Activated T-cell treated with anti-CD3 and anti-CD28 coated beads, Interleukin-2, amount 50 U/mL, for 72 hours (primary cell): ENCODE results near the gene GPR25. TPM values are rescaled to one million over a fixed set of nuclear protein-coding genes. Genes with fewer than 3 reads are reported as not detected.
"Not testable (repeated sequence)": the region's sequence is repeated elsewhere in the genome, so short reads cannot be mapped to it uniquely, and the experiment has no call there.

Experiments used
- ATAC-seq, 2 donors: fragments of 150-1000 bp; cut with Tn5 transposase; replicated peaks in 1 of 2; 2 replicates each; pipeline ENCODE4 v1.10.0; 2021; ENCODE audit warnings: moderate library complexity in 2 of 2, mild to moderate bottlenecking in 1 of 2
- DNase-seq, 2 donors: peaks; one replicate each; pipeline ENCODE4 v3.0.0; 2021 to 2022; ENCODE audit warnings: mixed read lengths in 1 of 2
- H3K27ac Mint-ChIP-seq: one replicate; pipeline ENCODE4 v1.8.0; 2022; ENCODE audit warnings: mild to moderate bottlenecking, moderate library complexity, mixed read lengths
- H3K27me3 Mint-ChIP-seq: one replicate; pipeline ENCODE4 v1.8.0; 2022; ENCODE audit warnings: low read depth, mixed read lengths
- H3K36me3 Mint-ChIP-seq, 2 donors: one replicate each; pipeline ENCODE4 v1.8.0; 2022; ENCODE audit warnings: mixed read lengths in 2 of 2, mild to moderate bottlenecking in 1 of 2; ENCODE audit not compliant: insufficient read depth in 2 of 2
- H3K4me1 Mint-ChIP-seq: one replicate; pipeline ENCODE4 v1.8.0; 2022; ENCODE audit warnings: low read depth, mixed read lengths
- H3K4me3 Mint-ChIP-seq, 2 donors: one replicate each; pipeline ENCODE4 v1.8.0; 2022; ENCODE audit warnings: mild to moderate bottlenecking in 2 of 2, mixed read lengths in 2 of 2, moderate library complexity in 2 of 2
- H3K9me3 Mint-ChIP-seq, 2 donors: one replicate each; pipeline ENCODE4 v1.8.0; 2022; ENCODE audit warnings: mixed read lengths in 2 of 2
- total RNA-seq, 2 donors: library from RNA; stranded (reverse); gene quantifications; one replicate each; pipeline ENCODE4 v1.2.3, GENCODE V29; 2022

The GPR25 gene
- total RNA-seq, 2 donors from 2014 or later: not detected

DNA sequence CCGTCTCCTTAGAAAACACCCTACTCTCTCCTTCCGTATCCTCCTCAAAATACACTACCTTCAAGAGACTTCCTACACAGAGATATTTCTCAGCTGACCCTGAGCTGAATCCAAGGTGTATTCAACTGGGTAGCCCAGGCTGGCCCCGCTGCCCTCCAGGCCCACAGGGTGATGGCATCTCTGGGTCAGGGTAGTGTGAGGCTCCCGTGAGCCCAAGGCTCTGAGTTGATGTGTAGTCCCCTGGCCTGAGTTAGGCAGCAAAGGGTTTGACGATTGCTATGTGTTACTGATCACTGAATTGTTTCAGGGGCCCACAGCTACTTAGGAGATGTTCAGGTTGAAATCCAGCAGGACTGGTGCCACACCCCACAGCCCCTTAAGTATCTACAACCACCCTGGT lies 28.6 kb downstream of the GPR25 start:
- ATAC-seq (no peak), DNase-seq (no peak)
- Mint-ChIP-seq H3K4me3 (no peak overlapping the region), H3K9me3 (no peaks in the 10 kb centered on the region), H3K4me1 (peaks cover 16% of the 10 kb centered on the region), H3K27me3 (peaks cover 70% of the 10 kb centered on the region), H3K36me3 (no peaks in the 10 kb centered on the region), H3K27ac (no peak overlapping the region)

DNA sequence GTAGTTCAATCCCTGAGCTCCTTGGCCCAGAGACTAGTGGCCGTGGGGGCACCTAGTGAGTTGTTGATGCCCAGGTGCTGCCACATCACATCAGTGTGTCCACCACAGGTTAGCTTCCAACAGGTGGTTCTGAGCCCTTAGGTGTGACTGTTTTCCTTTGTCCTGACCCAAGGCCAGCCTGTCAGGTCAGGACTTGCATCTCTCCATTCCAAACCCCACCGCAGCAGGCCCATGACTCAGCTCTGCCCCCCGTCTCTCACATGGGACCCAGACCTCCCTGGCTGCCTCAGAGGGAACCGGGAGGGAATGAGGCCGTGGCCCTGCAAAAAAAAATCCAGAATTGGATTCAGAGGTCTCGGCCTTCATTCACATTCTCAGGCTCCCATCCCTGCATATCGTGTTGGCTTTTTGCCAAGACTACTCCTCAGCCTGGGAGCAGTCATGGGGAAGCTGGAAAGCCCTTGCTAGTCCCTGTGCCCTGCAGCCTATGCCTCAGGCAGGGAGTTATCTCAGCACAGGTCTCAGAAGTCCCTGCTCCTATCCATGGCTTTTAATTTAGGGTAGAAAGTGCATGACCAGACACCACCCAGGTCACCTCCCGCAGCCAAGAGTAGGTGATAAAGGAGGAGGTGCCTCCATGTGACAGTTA lies 29.1 kb downstream of the GPR25 start:
- Mint-ChIP-seq H3K4me3 (no peak overlapping the region), H3K36me3 (no peaks in the 10 kb centered on the region), H3K4me1 (peaks cover 16% of the 10 kb centered on the region), H3K27ac (no peak overlapping the region), H3K27me3 (peaks cover 69% of the 10 kb centered on the region), H3K9me3 (no peaks in the 10 kb centered on the region)
- ATAC-seq (no peak), DNase-seq (no peak)

DNA sequence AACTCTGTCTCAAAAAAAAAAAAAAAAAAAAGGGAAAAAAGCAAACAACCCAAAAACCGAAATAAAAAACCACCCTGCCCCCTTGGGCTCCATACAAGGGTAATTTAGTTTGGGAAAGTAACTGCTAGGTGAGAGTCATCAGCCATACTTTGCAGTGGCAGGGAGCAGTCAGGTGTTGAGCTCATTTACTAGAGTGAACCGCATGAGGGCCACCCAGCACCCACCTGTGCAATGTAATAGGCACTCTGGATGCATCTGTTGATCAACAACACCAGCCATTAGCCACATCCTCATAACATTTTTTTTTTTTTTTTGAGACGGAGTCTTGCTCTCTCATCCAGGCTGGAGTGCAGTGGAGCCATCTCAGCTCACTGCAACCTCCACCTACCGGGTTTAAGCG lies 31.0 kb downstream of the GPR25 start:
- peaks cover 3% of the 10 kb centered on the region in 2 donors for H3K36me3 Mint-ChIP-seq
- no peak for DNase-seq
- ATAC-seq: no peak
- H3K9me3 Mint-ChIP-seq: peaks cover 2% of the 10 kb centered on the region in 2 donors
- H3K27ac Mint-ChIP-seq: no peak overlapping the region
- peaks cover 69% of the 10 kb centered on the region for H3K27me3 Mint-ChIP-seq
- H3K4me3 Mint-ChIP-seq: no peak overlapping the region
- peaks cover 24% of the 10 kb centered on the region for H3K4me1 Mint-ChIP-seq

DNA sequence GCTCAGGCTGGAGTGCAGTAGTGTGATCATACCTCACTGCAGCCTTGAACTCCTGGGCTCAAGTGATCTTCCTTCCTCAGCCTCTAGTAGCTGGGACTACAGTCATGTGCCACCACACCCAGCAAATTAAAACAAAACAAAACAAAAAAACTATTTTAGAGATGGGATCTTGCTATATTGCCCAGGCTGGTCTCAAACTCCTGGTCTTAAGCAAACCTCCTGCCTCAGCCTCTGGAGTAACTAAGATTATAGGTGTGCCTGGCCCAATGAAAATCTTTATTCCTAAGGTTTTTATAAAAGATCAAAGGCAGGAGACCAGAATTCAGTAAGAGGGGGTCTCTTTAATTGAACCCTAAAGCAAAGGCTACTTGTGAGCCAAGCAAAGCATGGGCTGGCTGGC lies 32.0 kb downstream of the GPR25 start:
- Mint-ChIP-seq H3K4me1 (peaks cover 24% of the 10 kb centered on the region), H3K27me3 (peaks cover 69% of the 10 kb centered on the region), H3K36me3 (peaks cover 3% of the 10 kb centered on the region in 2 donors), H3K4me3 (no peak overlapping the region), H3K9me3 (peaks cover 2% of the 10 kb centered on the region in 2 donors), H3K27ac (no peak overlapping the region)
- DNase-seq: no peak
- no peak for ATAC-seq

DNA sequence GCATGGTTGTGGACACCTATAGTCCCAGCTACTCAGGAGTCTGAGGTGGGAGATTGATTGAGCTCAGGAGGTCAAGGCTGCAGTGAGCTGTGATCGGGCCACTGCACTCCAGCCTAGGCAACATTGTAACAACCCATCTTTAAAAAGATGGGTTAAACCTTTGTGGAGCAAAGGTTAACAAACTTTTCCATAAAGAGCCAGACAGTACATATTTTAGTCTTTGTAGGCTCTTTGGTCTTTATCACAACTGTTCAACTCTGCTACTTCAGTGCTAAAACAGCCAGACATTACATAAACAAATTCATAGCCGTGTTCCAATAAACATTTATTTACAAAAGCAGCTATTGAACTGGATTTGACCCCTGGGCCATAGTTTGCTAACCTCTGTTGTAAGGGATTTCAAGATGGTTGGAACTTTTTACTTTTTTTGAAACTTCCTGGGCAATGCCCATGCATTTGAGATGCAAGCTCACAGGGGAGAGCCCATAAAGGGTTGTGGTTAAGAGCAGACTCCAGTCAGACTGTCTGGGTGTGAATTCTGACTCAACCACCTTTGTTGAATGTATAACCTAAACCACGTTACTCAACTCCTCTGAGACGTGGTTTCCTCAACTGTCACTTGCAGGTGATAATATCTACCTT lies 32.8 kb downstream of the GPR25 start:
- ATAC-seq: peak; percentile 99
- Mint-ChIP-seq H3K27ac (no peak overlapping the region), H3K9me3 (peaks cover 2% of the 10 kb centered on the region in 2 donors), H3K4me1 (peaks cover 24% of the 10 kb centered on the region), H3K4me3 (no peak overlapping the region), H3K36me3 (peaks cover 3% of the 10 kb centered on the region in 2 donors), H3K27me3 (peaks cover 69% of the 10 kb centered on the region)
- peak; percentile 59 to 68 for DNase-seq

DNA sequence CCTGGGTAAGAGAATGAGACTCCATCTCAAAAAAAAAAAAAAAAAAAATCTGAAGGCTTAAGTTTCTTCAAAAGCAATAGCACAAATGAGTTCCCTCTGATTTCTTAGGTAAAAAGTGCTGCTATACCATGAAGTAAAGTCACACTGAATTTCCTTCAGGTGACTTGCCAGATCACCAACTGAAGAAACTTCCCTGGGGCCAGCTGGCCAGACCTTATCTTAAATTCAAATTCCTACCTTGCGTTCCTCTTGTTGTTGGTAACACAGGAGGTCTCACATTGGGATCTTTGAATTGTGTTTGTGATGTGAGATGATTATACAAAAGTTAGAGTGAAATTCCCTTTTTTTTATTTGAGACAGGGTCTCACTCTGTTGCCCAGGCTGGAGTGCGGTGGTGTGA lies 33.7 kb downstream of the GPR25 start:
- H3K9me3 Mint-ChIP-seq: peaks cover 2% of the 10 kb centered on the region in 2 donors
- H3K4me1 Mint-ChIP-seq: peaks cover 24% of the 10 kb centered on the region
- no peak for DNase-seq
- no peak overlapping the region for H3K4me3 Mint-ChIP-seq
- peaks cover 3% of the 10 kb centered on the region in 2 donors for H3K36me3 Mint-ChIP-seq
- H3K27ac Mint-ChIP-seq: no peak overlapping the region
- ATAC-seq: no peak
- H3K27me3 Mint-ChIP-seq: peaks cover 63% of the 10 kb centered on the region

DNA sequence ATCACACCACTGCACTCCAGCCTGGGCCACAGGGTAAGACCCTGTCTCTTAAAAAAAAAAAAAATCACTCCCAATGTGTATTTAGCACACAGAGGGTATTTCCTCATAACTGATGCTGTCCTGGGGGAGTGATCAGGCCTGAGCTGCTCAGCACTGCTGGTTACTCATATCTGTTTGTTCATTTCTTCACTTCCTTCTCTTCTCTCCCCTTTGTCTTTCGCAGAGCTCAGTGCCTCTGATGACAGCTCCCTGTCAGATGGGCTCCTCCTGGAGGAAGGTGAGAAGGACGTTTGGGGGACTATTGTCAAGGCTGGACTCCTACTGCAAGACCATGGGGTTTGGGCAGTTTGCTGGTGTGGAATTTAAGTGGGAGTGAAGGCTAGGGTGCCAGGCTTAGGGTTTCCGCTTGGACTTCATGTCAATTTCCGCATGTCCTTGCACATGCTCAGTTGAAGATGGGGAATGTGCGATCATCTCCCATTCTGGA lies 34.9 kb downstream of the GPR25 start:
- H3K4me3 Mint-ChIP-seq: no peak overlapping the region
- H3K27ac Mint-ChIP-seq: no peak overlapping the region
- ATAC-seq (peak in 1 of 2 donors; percentile 23), DNase-seq (no peak)
- peaks cover 2% of the 10 kb centered on the region in 2 donors for H3K9me3 Mint-ChIP-seq
- H3K4me1 Mint-ChIP-seq: peaks cover 24% of the 10 kb centered on the region
- peaks cover 3% of the 10 kb centered on the region in 2 donors for H3K36me3 Mint-ChIP-seq
- H3K27me3 Mint-ChIP-seq: peaks cover 55% of the 10 kb centered on the region

DNA sequence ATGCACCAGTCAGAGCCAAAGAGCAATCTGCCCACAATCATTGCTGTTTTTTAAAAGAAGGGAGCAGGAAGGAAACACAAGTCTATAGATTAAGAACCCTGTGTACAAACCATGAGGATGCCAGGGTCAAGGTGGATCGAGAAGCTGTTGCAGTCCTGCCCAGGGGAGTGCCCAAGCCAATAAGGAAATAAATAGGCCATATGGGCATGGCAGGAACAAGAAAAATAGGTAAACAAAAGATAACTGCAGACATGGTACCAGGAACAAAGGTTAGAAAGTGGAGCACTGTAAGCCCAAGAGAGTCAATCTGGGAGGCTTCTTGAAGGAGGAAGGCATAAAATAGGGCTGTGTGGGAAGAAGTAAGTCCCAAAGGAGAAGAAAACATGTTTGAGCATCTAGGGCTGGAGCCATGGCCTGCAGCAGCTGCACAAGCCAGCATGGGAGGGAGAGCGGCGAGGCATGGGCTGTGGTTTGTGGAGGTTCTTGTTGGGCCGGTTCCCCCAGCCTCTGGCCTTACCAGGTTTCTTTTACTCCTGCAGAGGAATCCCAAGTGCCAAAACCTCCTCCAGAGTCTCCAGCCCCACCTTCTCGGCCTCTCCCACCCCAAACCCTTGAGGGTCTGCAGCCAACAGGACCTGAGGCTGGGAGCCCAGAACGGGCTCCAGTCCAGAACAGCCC lies 35.5 kb downstream of the GPR25 start:
- H3K36me3 Mint-ChIP-seq: peaks cover 3% of the 10 kb centered on the region in 2 donors
- no peak overlapping the region for H3K4me3 Mint-ChIP-seq
- H3K27me3 Mint-ChIP-seq: peaks cover 55% of the 10 kb centered on the region
- H3K9me3 Mint-ChIP-seq: peaks cover 2% of the 10 kb centered on the region in 2 donors
- H3K4me1 Mint-ChIP-seq: peaks cover 24% of the 10 kb centered on the region
- no peak overlapping the region for H3K27ac Mint-ChIP-seq
- no peak for DNase-seq
- no peak for ATAC-seq

DNA sequence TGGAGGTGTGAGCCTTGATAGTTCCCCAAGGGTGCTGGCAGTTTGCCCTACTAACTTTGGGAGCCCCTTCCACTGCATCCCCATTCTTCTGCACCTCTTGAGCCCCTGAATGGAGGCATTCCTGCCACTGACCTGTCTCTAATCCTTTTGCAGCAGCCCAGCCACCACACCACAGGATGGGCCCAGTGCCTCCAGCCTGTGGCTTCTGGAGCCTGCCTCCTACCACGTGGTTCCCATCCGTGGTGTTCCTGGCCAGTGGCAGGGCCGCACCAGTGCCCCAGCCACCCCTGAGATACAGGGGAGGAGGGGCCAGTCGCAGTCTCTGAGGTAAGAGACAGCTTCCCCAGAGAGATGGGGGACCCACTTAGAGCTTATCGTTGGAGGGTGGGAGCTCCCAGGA lies 36.3 kb downstream of the GPR25 start:
- Mint-ChIP-seq H3K9me3 (peaks cover 2% of the 10 kb centered on the region in 2 donors), H3K27me3 (peaks cover 61% of the 10 kb centered on the region), H3K36me3 (peaks cover 3% of the 10 kb centered on the region in 2 donors), H3K27ac (no peak overlapping the region), H3K4me1 (peaks cover 24% of the 10 kb centered on the region), H3K4me3 (no peak overlapping the region)
- DNase-seq: no peak
- no peak for ATAC-seq

DNA sequence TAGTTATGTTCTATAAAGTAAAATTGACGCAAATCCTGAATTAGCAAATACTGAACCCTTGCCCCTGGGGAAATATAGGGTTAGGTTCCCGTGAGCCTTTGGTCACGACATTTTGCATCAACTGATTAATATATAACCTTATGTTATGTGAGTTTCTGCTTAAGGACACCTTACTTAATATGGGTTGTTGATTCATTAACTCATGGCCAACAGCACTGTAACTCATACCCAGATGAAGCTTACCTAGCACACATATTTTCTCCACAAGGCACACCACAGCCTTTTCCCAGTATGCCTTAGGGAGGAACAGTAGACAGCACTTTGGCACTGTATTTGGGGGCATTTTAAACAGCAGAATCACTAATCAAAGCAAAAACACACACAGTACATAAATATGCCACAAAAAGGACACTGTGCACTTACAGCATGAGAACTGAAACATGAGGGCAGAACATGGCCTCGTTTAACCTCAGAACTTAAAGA lies 37.0 kb downstream of the GPR25 start:
- Mint-ChIP-seq H3K36me3 (peaks cover 3% of the 10 kb centered on the region in 2 donors), H3K4me1 (peaks cover 23% of the 10 kb centered on the region), H3K27me3 (peaks cover 61% of the 10 kb centered on the region), H3K9me3 (peaks cover 2% of the 10 kb centered on the region in 2 donors), H3K27ac (no peak overlapping the region), H3K4me3 (no peak overlapping the region)
- ATAC-seq: no peak
- DNase-seq: no peak

DNA sequence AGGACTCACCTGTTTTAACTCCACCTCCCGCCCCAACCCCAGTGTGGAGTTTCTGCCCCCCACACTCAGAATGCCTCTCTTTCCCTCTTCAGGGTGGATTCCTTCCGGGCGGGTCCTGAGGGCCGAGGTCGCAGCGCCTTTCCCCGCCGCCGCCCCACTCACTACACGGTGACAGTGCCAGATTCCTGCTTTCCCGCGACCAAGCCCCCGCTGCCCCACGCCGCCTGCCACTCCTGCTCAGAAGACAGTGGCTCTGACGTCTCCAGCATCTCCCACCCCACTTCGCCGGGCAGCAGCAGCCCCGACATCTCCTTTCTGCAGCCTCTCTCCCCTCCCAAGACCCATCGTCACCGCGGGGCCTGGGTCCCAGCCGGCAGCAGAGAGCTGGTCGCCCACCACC lies 38.6 kb downstream of the GPR25 start:
- Mint-ChIP-seq H3K9me3 (peaks cover 2% of the 10 kb centered on the region in 2 donors), H3K27me3 (peaks cover 61% of the 10 kb centered on the region), H3K4me3 (no peak overlapping the region), H3K4me1 (peaks cover 8% of the 10 kb centered on the region), H3K36me3 (peaks cover 3% of the 10 kb centered on the region in 2 donors), H3K27ac (no peak overlapping the region)
- ATAC-seq (no peak), DNase-seq (no peak)

DNA sequence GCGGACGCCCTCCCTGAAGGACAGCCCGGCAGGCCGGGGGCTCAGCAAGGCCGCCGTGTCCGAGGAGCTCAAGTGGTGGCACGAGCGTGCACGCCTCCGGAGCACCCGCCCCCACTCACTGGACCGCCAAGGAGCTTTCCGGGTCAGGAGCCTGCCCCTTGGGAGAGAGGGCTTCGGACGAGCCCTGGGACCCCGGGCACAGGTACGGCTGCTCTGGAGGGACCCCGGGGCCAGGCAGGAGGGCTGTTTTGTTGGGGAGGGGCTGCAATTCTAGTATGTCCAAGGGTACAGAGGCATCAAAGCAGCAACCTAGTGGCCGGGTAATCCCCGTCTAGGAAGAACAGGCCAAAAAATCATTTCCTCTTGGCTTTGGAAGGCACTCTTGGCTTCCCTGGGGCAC lies 39.2 kb downstream of the GPR25 start:
- not testable (repeated sequence) for DNase-seq, H3K4me3 Mint-ChIP-seq, H3K27ac Mint-ChIP-seq, ATAC-seq, H3K9me3 Mint-ChIP-seq, H3K4me1 Mint-ChIP-seq, H3K36me3 Mint-ChIP-seq
- H3K27me3 Mint-ChIP-seq: peaks cover 61% of the 10 kb centered on the region

DNA sequence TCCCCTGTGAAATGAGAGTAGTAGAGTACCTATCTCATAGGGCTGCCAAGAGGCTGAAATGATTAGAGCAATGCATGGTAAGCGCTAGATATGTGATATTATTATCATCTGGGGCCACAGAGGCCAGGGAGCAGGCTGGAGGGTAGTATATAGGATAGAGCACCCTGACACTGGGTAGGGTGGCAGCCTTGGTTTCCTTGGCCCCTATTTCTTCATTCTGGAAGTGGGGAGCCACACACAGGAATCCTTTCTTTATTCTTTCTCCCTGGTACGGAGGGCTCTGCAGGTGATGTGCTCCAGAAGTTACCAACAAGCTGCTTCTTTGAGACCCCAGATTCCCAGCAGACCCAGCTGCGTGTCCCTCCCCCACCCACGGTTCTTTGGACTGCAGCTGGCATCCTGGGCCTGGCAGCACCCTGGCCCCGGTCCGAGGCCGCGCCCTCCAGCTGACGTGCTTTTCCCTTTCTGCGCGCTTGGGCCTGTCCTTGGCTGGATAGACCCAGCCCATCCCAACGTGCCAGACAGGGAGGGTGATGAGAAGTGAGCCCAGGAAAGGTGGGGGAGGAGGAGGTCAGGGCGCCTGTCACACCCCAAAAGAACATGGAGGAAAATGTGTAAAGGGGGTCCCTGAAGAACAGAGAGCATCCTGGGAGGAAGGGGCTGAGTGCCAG lies 40.1 kb downstream of the GPR25 start:
- DNase-seq: no peak
- peaks cover under 1 to 3% of the 10 kb centered on the region in 2 donors for H3K36me3 Mint-ChIP-seq
- H3K27me3 Mint-ChIP-seq: peaks cover 53% of the 10 kb centered on the region
- H3K4me1 Mint-ChIP-seq: peaks cover 2% of the 10 kb centered on the region
- H3K9me3 Mint-ChIP-seq: peaks cover 2% of the 10 kb centered on the region in 2 donors
- H3K4me3 Mint-ChIP-seq: no peak overlapping the region
- no peak for ATAC-seq
- H3K27ac Mint-ChIP-seq: no peak overlapping the region
